Stomach (tissue), 4 donors: ENCODE data around the gene CPZ.

Experiments used
- CTCF ChIP-seq, 7 experiments: fragments of 450-650 bp in 4 of 7; fragments of 200-600 bp in 3 of 7; sonication (generic) in 3 of 7; IDR thresholded peaks; one replicate each; pipeline ENCODE4 v1.5.1; 2016 to 2019; ENCODE audit warnings: antibody characterized with exemption in 7 of 7, control low read depth in 2 of 7, mild to moderate bottlenecking in 1 of 7
- POLR2A ChIP-seq, 4 donors: fragments of 450-650 bp; IDR thresholded peaks; one replicate each; pipeline ENCODE4 v1.6.1; 2016; ENCODE audit warnings: antibody characterized with exemption in 4 of 4, control low read depth in 2 of 4, mild to moderate bottlenecking in 1 of 4, moderate library complexity in 1 of 4

- no peak for TF ChIP-seq POLR2A (IDR thresholded peaks at IDR 0.05)
- TF ChIP-seq CTCF (IDR thresholded peaks at IDR 0.05), result no peak
Measured at GRCh38 chr4:8597319-8597718, 4.8 kb downstream of the CPZ start.
